Stomach (tissue), 9 donors: ENCODE measurements around the gene TMEM143. TPM values are rescaled to one million over a fixed set of nuclear protein-coding genes. Genes with fewer than 3 reads are reported as not detected.

ENCODE experiments used
- DNase-seq, 2 donors: peaks; one replicate each; pipeline versions ENCODE4 v3.0.0 to v3.0.0-alpha.2; 2013 to 2019
- H3K27ac ChIP-seq, 5 donors: fragments of 200-600 bp in 4 of 5; sonication (generic) in 4 of 5; one replicate each; pipeline ENCODE4 v1.5.1; 2013 to 2019; ENCODE audit warnings: mild to moderate bottlenecking in 1 of 5, moderate library complexity in 1 of 5
- H3K27me3 ChIP-seq, 3 donors: fragments of 200-600 bp; sonication (generic); one replicate each; pipeline ENCODE4 v1.5.1; 2017 to 2019; ENCODE audit warnings: mixed run types in 1 of 3
- H3K36me3 ChIP-seq, 4 donors: fragments of 200-600 bp; sonication (generic); 1 replicate in 3 of 4; 2 replicates in 1 of 4; pipeline ENCODE4 v1.5.1; 2016 to 2019
- H3K4me1 ChIP-seq, 4 donors: fragments of 200-600 bp; sonication (generic); one replicate each; pipeline ENCODE4 v1.5.1; 2016 to 2019
- H3K4me3 ChIP-seq, 4 donors: fragments of 200-600 bp; sonication (generic) in 3 of 4; one replicate each; pipeline ENCODE4 v1.5.1; 2016 to 2019; ENCODE audit warnings: mild to moderate bottlenecking in 1 of 4
- H3K9me3 ChIP-seq, 4 donors: fragments of 200-600 bp; sonication (generic); one replicate each; pipeline ENCODE4 v1.5.1; 2016 to 2019
- CTCF ChIP-seq, 7 experiments: fragments of 450-650 bp in 4 of 7; fragments of 200-600 bp in 3 of 7; sonication (generic) in 3 of 7; IDR thresholded peaks; one replicate each; pipeline ENCODE4 v1.5.1; 2016 to 2019; ENCODE audit warnings: antibody characterized with exemption in 7 of 7, control low read depth in 2 of 7, mild to moderate bottlenecking in 1 of 7
- EP300 ChIP-seq: sonication (generic); formaldehyde crosslinking; IDR thresholded peaks from one replicate; pipeline ENCODE4 v1.6.1; 2017; ENCODE audit warnings: antibody characterized with exemption
- POLR2A ChIP-seq, 4 donors: fragments of 450-650 bp; IDR thresholded peaks; one replicate each; pipeline ENCODE4 v1.6.1; 2016; ENCODE audit warnings: antibody characterized with exemption in 4 of 4, control low read depth in 2 of 4, mild to moderate bottlenecking in 1 of 4, moderate library complexity in 1 of 4
- POLR2AphosphoS5 ChIP-seq, 3 donors: sonication (generic); formaldehyde crosslinking; IDR thresholded peaks; one replicate each; pipeline ENCODE4 v1.6.1; 2016; ENCODE audit warnings: antibody characterized with exemption in 3 of 3
- WGBS, 5 donors: extraction: QIAGEN DNeasy Blood & Tissue Kit in 3 of 5; methylation state at CpG; one replicate each; pipeline versions ENCODE4 v1.1.5 to v1.1.7; 2013 to 2018; 5-methylcytosine and 5-hydroxymethylcytosine counted together
- intact Hi-C: fragments of 100-400 bp; cut with DNase I; formaldehyde crosslinking; loops from one replicate; pipeline ENCODE4 v1.15.1; 2023; ENCODE audit warnings: low total_unique reads
- polyA plus RNA-seq, 3 donors: library from polyadenylated mRNA; stranded (reverse); fragments of 200-250 nt; gene quantifications; one replicate each; pipeline ENCODE4 v1.2.3, GENCODE V29; 2013
- total RNA-seq, 5 donors: library from RNA; depleted of rRNA; stranded (reverse); fragments of >200 nt; gene quantifications; one replicate each; pipeline versions ENCODE4 v1.1.0 to v1.2.3, GENCODE V29; 2014 to 2016
- donor health status: healthy with polysubstance abuse.
- donor health status: Bipolar disorder and iron deficiency.
- donor health status: healthy.

Gene TMEM143
- total and polyA plus RNA-seq, 8 donors: 4.2 to 33.3 (median 10.0) TPM

DNA sequence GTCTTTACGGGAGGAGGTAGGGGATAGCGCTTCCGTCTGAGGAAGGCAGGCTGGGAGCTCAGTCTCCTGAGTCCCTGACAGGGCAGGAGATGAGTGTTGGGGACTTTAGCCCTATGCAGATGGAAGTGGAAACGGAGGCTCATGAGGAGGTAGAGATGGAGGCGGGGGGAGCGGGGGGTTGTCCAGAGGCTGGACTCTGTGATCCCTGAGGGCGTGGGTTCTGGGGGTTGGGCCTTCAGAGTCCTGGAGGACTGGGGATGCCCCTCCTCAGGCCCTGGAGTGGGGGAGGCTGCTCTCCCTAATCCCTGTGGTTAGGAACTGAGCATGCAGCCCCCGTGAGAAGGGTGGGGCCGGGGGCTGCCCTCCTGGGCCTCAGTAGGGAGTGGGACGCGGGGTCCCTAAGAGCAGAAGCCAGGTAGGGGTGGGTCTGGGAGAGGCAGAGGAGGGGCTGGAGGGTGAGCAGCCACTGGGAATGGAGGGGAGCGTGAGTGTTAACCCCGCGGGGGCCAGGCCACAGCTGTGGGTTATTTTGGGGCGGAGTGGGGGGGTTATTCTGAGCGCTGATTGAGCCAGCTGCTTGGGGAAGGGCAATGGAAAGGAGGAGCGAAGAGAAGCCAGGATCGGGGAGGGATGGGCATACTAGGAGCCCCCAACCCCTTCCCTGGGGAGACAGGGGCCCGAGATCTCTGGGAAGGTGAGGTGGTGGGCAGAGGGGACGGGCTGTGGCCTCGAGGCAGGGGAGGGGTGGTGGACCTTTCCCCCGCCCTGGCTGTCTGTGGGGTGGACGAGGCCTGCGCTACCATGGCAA lies 32.5 kb upstream of the TMEM143 start:
- WGBS, 5 donors: 43 to 52% (median 49%) methylated on average over 22 to 24 of the region's 24 CpGs
- no peaks in the 10 kb centered on the region for H3K36me3 ChIP-seq
- H3K4me3 ChIP-seq: no peak overlapping the region
- no peaks in the 10 kb centered on the region for H3K9me3 ChIP-seq
- intact Hi-C loops: no loop called here
- H3K27ac ChIP-seq: no peak overlapping the region
- H3K27me3 ChIP-seq: peaks cover 38 to 73% (median 61%) of the 10 kb centered on the region in 3 donors
- H3K4me1 ChIP-seq: peaks cover 21 to 47% (median 40%) of the 10 kb centered on the region in 4 donors
- DNase-seq: peak in 1 of 2 donors; percentile 30
- TF ChIP-seq POLR2AphosphoS5 (IDR thresholded peaks at IDR 0.05) (no peak), POLR2A (IDR thresholded peaks at IDR 0.05) (no peak), EP300 (no peak)

- WGBS, 5 donors: 18 to 34% (median 28%) methylated on average over 9 of the region's 9 CpGs
- Histone ChIP-seq H3K9me3 (no peaks in the 10 kb centered on the region), H3K4me3 (no peak overlapping the region), H3K27me3 (peaks cover 38 to 73% (median 61%) of the 10 kb centered on the region in 3 donors), H3K4me1 (peaks cover 21 to 47% (median 41%) of the 10 kb centered on the region in 4 donors), H3K27ac (no peak overlapping the region), H3K36me3 (no peaks in the 10 kb centered on the region)
- DNase-seq: no peak
- TF ChIP-seq POLR2AphosphoS5 (IDR thresholded peaks at IDR 0.05) (no peak), CTCF (IDR thresholded peaks at IDR 0.05) (no peak), POLR2A (IDR thresholded peaks at IDR 0.05) (no peak)
- intact Hi-C loops: no loop called here
Measured at GRCh38 chr19:48395499-48395898, 31.8 kb upstream of the TMEM143 start.

DNA sequence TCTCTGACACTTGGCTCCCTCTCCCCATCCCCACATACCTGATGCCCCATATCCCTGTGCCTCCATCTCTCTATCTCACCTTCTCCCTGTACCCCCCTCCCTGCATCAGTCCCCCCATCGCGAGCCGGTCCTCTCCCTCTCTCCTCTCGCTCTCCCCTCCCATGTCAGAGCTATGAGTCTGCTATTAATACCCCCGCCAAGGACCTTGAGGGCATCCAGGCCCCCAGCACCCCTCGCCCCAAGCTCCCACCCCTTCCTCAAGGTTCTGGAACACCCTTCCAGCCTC lies 31.4 kb upstream of the TMEM143 start:
- H3K4me3 ChIP-seq: no peak overlapping the region
- TF ChIP-seq EP300: no peak
- no peak for TF ChIP-seq CTCF (IDR thresholded peaks at IDR 0.05)
- TF ChIP-seq POLR2A (IDR thresholded peaks at IDR 0.05): no peak
- no peak for TF ChIP-seq POLR2AphosphoS5 (IDR thresholded peaks at IDR 0.05)
- intact Hi-C loops: no loop called here
- 10 to 19% (median 12%) methylated on average over 6 of the region's 6 CpGs for WGBS, 5 donors
- H3K27ac ChIP-seq: no peak overlapping the region
- peaks cover 38 to 73% (median 61%) of the 10 kb centered on the region in 3 donors for H3K27me3 ChIP-seq
- H3K36me3 ChIP-seq: no peaks in the 10 kb centered on the region
- H3K9me3 ChIP-seq: no peaks in the 10 kb centered on the region
- DNase-seq: no peak
- peaks cover 23 to 49% (median 44%) of the 10 kb centered on the region in 4 donors for H3K4me1 ChIP-seq

DNA sequence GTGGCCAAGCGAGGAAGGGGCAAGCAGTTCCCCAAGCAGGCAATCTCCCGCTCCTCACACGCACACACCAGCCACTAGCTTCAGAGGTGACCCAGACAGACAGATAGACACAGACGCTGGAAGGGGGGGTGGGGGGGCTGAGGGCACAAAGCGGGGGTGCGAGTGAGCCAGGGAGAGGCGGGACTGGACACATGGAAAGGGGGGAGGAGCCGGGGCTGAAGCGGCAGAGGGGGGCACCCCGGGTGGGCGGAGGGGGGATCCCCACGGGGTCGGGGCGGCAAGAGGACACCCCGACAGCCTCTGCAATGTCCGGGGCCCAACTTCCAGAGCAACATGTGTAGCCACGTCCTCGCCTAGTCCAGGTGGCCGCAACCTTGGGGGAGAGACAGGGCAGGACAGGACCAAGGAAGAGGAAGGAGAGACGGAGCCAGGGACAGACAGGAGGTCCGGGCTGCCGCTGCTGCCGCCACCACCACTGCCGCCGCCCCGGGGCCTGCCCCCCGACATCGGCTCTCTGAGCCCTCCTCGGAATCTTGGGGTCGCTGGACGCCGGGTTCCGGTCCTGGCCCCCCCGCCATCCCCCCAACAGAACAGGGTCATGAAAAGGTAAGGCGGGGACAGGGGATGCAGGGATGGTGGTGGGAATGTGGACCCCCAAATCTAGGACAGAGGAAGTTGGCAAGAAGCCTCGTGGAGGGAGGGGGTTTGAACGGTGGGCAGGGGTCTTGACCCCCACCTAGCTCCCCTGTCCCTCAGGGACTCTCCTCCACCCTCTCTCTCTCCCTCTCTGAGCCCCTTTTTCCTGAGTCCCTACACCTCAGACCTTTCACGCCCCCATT lies 30.8 kb upstream of the TMEM143 start:
- Histone ChIP-seq H3K27me3 (peaks cover 38 to 73% (median 61%) of the 10 kb centered on the region in 3 donors), H3K4me1 (peaks cover 25 to 55% (median 48%) of the 10 kb centered on the region in 4 donors), H3K9me3 (no peaks in the 10 kb centered on the region), H3K4me3 (peak overlapping the region in 2 of 4 donors; percentile 10 to 22), H3K27ac (no peak overlapping the region), H3K36me3 (peaks cover 0 to under 1% (median under 1%) of the 10 kb centered on the region in 4 donors)
- intact Hi-C loops: no loop called here
- WGBS, 5 donors: 2 to 6% (median 3%) methylated on average over 25 to 38 of the region's 38 CpGs
- peak in 1 of 2 donors; percentile 37 for DNase-seq
- no peak for TF ChIP-seq POLR2AphosphoS5 (IDR thresholded peaks at IDR 0.05)
- no peak for TF ChIP-seq CTCF (IDR thresholded peaks at IDR 0.05)
- no peak for TF ChIP-seq POLR2A (IDR thresholded peaks at IDR 0.05)
- TF ChIP-seq EP300: no peak
